Activated T-helper 17 cell treated with anti-CD3 and anti-CD28 coated beads, Interleukin-2, amount 50 U/mL, for 72 hours (primary cell): Measurements from ENCODE around the gene RALY. TPM values are rescaled to one million over a fixed set of nuclear protein-coding genes. Genes with fewer than 3 reads are reported as not detected.
A peak's percentile ranks its signal among the peaks of the same experiment; 100 is the strongest.

Source experiments
- ATAC-seq: fragments of 150-1000 bp; cut with Tn5 transposase; replicated peaks from 2 replicates; pipeline ENCODE4 v1.10.0; 2021; ENCODE audit warnings: mild to moderate bottlenecking, moderate library complexity
- H3K27ac Mint-ChIP-seq: one replicate; pipeline ENCODE4 v1.8.0; 2022; ENCODE audit warnings: mixed read lengths
- H3K27me3 Mint-ChIP-seq: one replicate; pipeline ENCODE4 v1.8.0; 2022; ENCODE audit warnings: mixed read lengths
- H3K36me3 Mint-ChIP-seq: one replicate; pipeline ENCODE4 v1.8.0; 2022; ENCODE audit warnings: low read depth, mild to moderate bottlenecking, mixed read lengths
- H3K4me1 Mint-ChIP-seq: one replicate; pipeline ENCODE4 v1.8.0; 2022; ENCODE audit warnings: mixed read lengths
- H3K4me3 Mint-ChIP-seq: one replicate; pipeline ENCODE4 v1.8.0; 2022; ENCODE audit warnings: mild to moderate bottlenecking, mixed read lengths
- H3K9me3 Mint-ChIP-seq: one replicate; pipeline ENCODE4 v1.8.0; 2022; ENCODE audit warnings: mixed read lengths
- total RNA-seq, 2 donors: library from RNA; stranded (reverse); gene quantifications; one replicate each; pipeline ENCODE4 v1.2.3, GENCODE V29; 2022

Gene RALY
- total RNA-seq, 2 donors from 2014 or later = 112 to 142 TPM

GRCh38 chr20:34078540-34078939 lies 84.8 kb downstream of the RALY start:
- Mint-ChIP-seq H3K27ac (peak overlapping the region; percentile 46), H3K9me3 (no peaks in the 10 kb centered on the region), H3K4me1 (no peaks in the 10 kb centered on the region), H3K36me3 (peaks cover 66% of the 10 kb centered on the region), H3K4me3 (no peak overlapping the region), H3K27me3 (no peaks in the 10 kb centered on the region)
- ATAC-seq = no peak

DNA sequence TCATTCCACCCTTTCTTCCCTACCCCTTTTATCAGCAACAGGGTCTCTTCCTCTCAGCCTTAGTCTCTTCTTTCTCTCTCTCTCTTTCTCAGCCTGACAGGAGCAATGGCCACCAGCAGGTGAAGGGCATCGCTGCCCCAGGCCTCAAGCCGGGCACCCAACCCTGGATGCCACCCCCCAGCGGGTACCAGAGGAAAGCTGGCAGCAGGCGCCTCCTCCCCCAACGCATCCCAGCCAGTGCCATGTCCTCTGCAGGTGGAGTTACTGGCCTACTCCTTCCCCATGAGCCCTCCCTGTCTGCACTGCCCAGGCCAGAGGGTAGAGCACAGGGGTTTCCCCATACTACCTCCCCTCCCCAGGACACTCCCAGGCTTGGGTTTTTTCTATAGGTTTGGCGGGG lies 86.1 kb downstream of the RALY start:
- Mint-ChIP-seq H3K4me3 (no peak overlapping the region), H3K9me3 (no peaks in the 10 kb centered on the region), H3K36me3 (peaks cover 74% of the 10 kb centered on the region), H3K27me3 (no peaks in the 10 kb centered on the region), H3K4me1 (no peaks in the 10 kb centered on the region), H3K27ac (peak overlapping the region; percentile 46)
- no peak for ATAC-seq

GRCh38 chr20:34082232-34082887 lies 88.6 kb downstream of the RALY start:
- H3K9me3 Mint-ChIP-seq = no peaks in the 10 kb centered on the region
- peak overlapping the region; percentile 46 for H3K27ac Mint-ChIP-seq
- no peak for ATAC-seq
- H3K4me3 Mint-ChIP-seq = no peak overlapping the region
- peaks cover 79% of the 10 kb centered on the region for H3K36me3 Mint-ChIP-seq
- no peaks in the 10 kb centered on the region for H3K4me1 Mint-ChIP-seq
- H3K27me3 Mint-ChIP-seq = no peaks in the 10 kb centered on the region

DNA sequence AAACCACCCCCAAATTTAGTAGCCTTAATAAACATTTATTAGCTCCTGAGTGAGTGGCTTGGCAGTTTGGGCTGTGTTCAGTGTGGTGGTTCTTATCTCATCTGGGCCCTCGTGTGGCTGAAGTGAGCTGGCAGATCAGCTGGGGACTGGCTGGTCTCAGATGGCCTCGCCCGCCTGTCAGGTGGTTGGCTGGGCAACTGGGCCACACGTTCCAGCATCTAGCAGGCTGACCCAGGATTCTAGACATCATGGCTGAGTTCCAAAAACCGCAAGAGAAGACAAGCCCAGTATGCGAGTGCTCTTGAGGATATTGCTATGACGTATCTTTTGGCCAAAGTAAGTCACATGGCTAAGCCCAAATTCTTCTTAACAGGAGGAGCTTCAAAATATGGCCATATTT lies 89.4 kb downstream of the RALY start:
- H3K27ac Mint-ChIP-seq = peak overlapping the region; percentile 46
- ATAC-seq = no peak

GRCh38 chr20:34083781-34084180 lies 90.1 kb downstream of the RALY start:
- Mint-ChIP-seq H3K4me3 (no peak overlapping the region), H3K36me3 (peaks cover 86% of the 10 kb centered on the region), H3K27me3 (no peaks in the 10 kb centered on the region), H3K27ac (peak overlapping the region; percentile 46), H3K9me3 (no peaks in the 10 kb centered on the region), H3K4me1 (peaks cover 7% of the 10 kb centered on the region)
- no peak for ATAC-seq

More for the DNA sequence above, 89.4 kb downstream of the RALY start:
- H3K9me3 Mint-ChIP-seq = no peaks in the 10 kb centered on the region
- peaks cover 86% of the 10 kb centered on the region for H3K36me3 Mint-ChIP-seq
- peaks cover 3% of the 10 kb centered on the region for H3K4me1 Mint-ChIP-seq
- no peaks in the 10 kb centered on the region for H3K27me3 Mint-ChIP-seq
- H3K4me3 Mint-ChIP-seq = no peak overlapping the region

DNA sequence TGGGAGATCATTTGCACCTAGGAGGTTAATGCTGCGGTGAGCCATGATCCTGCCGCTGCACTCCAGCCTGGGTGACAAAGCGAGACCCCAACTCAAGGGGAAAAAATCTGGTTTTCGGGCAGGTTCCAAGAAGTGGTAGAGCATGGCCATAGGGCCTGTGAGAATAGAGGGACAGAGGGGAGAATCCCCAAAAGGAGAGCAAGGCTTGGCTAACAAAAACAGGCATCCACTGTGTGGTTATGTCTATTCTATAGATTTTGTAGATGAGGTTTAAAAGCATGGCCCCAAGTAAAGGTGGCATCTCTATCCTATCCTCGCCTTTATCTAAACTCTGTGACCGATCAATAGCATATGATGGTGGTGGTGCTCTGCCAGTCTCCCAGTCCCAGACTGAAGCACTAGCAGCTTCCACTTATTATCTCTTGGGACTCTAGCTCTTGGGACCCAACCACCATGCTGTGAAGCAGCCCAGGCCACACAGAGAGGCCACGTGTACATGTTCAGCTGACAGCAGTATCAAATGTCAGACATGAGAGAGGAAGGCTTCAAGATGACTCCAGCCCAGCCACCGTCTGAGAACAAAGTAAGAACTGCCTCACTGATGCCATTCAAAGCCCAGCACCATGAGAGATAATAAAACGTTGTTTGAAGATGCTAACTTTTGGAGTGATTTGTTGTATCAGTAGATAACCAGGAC lies 90.7 kb downstream of the RALY start:
- peaks cover 86% of the 10 kb centered on the region for H3K36me3 Mint-ChIP-seq

DNA sequence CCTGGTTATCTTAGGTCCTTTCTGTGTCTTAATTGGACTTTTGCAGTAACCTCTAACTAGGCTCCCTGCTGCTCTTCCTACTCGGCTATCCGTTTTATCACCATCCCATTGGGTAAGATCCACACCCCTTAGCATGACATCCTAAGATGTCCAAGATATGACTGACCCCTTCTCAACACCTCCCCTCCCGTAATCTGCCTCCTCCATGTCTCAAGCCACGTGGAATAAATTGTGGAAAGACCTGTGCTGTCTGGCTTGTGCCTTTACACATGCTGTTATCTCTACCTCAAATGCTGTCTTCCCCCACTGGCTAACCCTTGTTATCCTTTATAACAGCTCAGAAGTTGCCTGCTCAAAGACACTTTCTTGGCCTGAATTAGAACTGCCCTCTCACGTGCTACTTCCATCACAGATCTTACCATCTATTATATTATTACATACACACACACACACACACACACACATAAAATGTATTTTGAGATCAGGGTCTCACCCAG lies 91.9 kb downstream of the RALY start:
- Mint-ChIP-seq H3K4me1 (peaks cover 7% of the 10 kb centered on the region), H3K36me3 (peaks cover 86% of the 10 kb centered on the region), H3K27ac (peak overlapping the region; percentile 1), H3K9me3 (no peaks in the 10 kb centered on the region), H3K27me3 (no peaks in the 10 kb centered on the region), H3K4me3 (no peak overlapping the region)
- no peak for ATAC-seq

More for the DNA sequence above, 90.7 kb downstream of the RALY start:
- Mint-ChIP-seq H3K9me3 (no peaks in the 10 kb centered on the region), H3K27ac (peak overlapping the region; percentile 26), H3K27me3 (no peaks in the 10 kb centered on the region), H3K4me1 (peaks cover 7% of the 10 kb centered on the region), H3K4me3 (no peak overlapping the region)
- no peak for ATAC-seq

- no peaks in the 10 kb centered on the region for H3K9me3 Mint-ChIP-seq
- peak overlapping the region; percentile 49 for H3K27ac Mint-ChIP-seq
- H3K4me1 Mint-ChIP-seq = peaks cover 7% of the 10 kb centered on the region
- peak; percentile 18 for ATAC-seq
- H3K36me3 Mint-ChIP-seq = peaks cover 99% of the 10 kb centered on the region
- H3K4me3 Mint-ChIP-seq = no peak overlapping the region
- no peaks in the 10 kb centered on the region for H3K27me3 Mint-ChIP-seq
These were observed 94.8 kb downstream of the RALY start for GRCh38 chr20:34088305-34089174.

DNA sequence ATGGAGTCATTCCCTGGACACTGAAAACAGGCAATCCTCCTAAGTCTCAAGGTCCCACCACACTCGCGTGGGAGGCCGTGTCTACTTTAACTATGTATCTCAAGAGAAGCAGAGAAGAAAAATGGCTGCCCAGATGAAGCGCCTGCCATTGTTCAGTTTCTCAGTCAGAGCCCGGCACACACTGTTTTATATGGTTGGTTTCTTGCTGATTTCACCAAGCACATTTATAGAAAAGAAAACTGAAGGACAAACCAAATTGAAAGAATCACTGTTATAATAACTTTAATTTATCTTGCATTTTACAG lies 95.4 kb downstream of the RALY start:
- Mint-ChIP-seq H3K27ac (peak overlapping the region; percentile 39), H3K4me3 (no peak overlapping the region)

GRCh38 chr20:34089655-34090345 lies 96.1 kb downstream of the RALY start:
- H3K27ac Mint-ChIP-seq = peak overlapping the region; percentile 38
- H3K4me1 Mint-ChIP-seq = peaks cover 7% of the 10 kb centered on the region
- peaks cover 97% of the 10 kb centered on the region for H3K36me3 Mint-ChIP-seq
- no peak overlapping the region for H3K4me3 Mint-ChIP-seq
- H3K27me3 Mint-ChIP-seq = no peaks in the 10 kb centered on the region
- no peak for ATAC-seq
- H3K9me3 Mint-ChIP-seq = no peaks in the 10 kb centered on the region

More for the DNA sequence above, 95.4 kb downstream of the RALY start:
- no peak for ATAC-seq
- Mint-ChIP-seq H3K36me3 (peaks cover 99% of the 10 kb centered on the region), H3K27me3 (no peaks in the 10 kb centered on the region), H3K4me1 (peaks cover 7% of the 10 kb centered on the region), H3K9me3 (no peaks in the 10 kb centered on the region)

DNA sequence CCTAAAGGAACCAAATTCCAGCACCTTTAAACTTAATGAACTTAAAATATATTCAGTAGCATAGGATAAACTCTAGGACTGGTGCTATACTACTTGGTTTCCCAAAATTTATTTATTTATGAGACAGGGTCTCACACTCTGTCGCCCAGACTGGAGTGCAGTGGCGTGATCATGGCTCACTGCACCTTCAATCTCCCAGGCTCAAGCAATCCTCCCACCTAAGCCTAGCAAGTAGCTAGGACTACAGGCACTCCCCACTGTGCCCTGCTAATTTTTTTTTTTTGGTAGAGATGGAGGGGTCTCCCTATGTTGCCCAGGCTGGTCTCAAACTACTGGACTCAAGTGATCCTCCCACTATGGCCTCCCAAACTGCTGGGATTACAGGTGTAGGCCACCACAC lies 96.9 kb downstream of the RALY start:
- Mint-ChIP-seq H3K36me3 (peaks cover 99% of the 10 kb centered on the region), H3K4me3 (no peak overlapping the region), H3K27ac (peak overlapping the region; percentile 38), H3K27me3 (no peaks in the 10 kb centered on the region), H3K9me3 (no peaks in the 10 kb centered on the region), H3K4me1 (peaks cover 7% of the 10 kb centered on the region)
- no peak for ATAC-seq

DNA sequence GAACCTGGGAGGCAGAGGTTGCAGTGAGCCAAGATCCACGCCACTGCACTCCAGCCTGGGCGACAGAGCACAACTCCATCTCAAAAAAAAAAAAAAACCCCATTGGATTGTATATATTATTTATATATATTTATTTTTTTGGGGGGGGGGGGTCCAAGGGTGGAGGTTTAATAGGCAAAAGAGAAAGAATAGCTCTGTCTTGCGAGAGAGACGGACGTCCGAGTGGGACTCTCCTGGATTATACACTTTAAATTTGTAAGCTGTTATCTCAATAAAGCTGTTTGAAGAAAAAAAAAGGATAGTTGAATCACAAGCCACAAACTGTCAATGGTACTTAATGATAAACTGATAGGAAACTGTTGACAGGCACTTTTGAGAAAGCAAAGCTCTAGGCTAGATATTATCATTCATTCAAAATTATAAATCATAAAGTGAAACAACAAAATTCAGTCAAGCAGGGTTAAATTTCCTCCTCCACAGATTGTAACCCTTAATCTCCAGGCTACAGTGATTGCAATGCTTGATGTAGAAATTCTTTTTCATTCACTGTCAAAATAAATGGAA lies 98.0 kb downstream of the RALY start:
- H3K36me3 Mint-ChIP-seq = peaks cover 99% of the 10 kb centered on the region

GRCh38 chr20:34093895-34094294 lies 100.2 kb downstream of the RALY start:
- Mint-ChIP-seq H3K27me3 (no peaks in the 10 kb centered on the region), H3K27ac (peak overlapping the region; percentile 67), H3K4me3 (no peak overlapping the region), H3K9me3 (no peaks in the 10 kb centered on the region), H3K4me1 (no peaks in the 10 kb centered on the region), H3K36me3 (peaks cover 99% of the 10 kb centered on the region)
- no peak for ATAC-seq

More for the DNA sequence above, 98.0 kb downstream of the RALY start:
- no peak overlapping the region for H3K4me3 Mint-ChIP-seq
- H3K4me1 Mint-ChIP-seq = peaks cover 7% of the 10 kb centered on the region
- no peaks in the 10 kb centered on the region for H3K27me3 Mint-ChIP-seq
- no peak for ATAC-seq
- no peak overlapping the region for H3K27ac Mint-ChIP-seq
- no peaks in the 10 kb centered on the region for H3K9me3 Mint-ChIP-seq

DNA sequence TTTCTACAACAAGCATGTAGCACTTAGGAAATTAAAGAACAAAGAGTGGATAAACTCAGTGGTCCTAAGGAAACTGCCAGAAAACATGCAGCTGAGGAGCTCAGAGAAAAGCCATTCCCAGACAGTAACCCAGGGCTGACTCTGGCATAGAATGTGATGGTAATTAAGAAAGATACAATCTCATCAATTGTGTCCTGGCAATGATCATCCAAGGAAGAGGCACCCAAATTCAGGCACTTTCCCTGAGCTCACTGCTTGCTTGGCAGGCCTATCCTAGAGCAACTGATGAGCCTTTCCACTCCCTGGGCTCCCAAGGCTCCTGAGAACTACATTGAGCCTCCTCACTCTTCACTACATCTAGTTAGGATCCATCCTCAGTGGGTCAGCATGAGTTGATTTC lies 102.1 kb downstream of the RALY start:
- ATAC-seq = no peak
- no peaks in the 10 kb centered on the region for H3K27me3 Mint-ChIP-seq
- H3K4me1 Mint-ChIP-seq = peaks cover 7% of the 10 kb centered on the region
- H3K9me3 Mint-ChIP-seq = no peaks in the 10 kb centered on the region
- no peak overlapping the region for H3K4me3 Mint-ChIP-seq
- H3K36me3 Mint-ChIP-seq = peaks cover 99% of the 10 kb centered on the region
- H3K27ac Mint-ChIP-seq = peak overlapping the region; percentile 33
